GM21381 (cell line): ENCODE measurements around the gene ZNF630.
"Not testable (repeated sequence)": the region's sequence is repeated elsewhere in the genome, so short reads cannot be mapped to it uniquely, and the experiment has no call there.

Experiments
- ATAC-seq: cut with Tn5 transposase; IDR thresholded peaks from one replicate; pipeline ENCODE4 v1.9.1; 2021; ENCODE audit warnings: mild to moderate bottlenecking, moderate library complexity; ENCODE audit not compliant: unreplicated experiment

The ZNF630 gene

DNA sequence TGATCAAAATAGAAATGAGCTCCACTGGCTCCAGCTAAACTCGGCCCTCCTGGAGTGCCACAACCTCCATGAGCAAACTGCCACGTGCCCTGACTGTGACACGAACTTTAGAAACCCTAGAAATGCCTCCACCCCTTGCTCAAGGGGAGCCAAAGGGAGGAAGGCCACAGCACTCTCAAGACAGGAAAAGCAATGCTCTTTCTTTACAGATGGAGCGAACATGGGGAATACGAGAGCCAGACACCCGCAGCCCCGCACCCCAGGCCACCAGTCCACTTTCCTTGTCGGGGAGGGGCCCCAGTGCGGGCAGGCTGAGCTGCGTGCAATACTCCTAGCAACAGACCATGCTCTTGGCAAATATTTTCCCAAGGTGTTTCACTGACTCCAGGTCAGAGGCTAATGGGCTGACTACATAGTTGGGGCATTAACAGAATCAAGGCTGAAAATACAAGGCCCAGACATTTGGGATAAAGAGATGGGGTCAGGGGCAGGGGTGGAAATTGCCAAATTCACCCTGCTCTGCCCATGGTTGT lies 40.7 kb downstream of the ZNF630 start:
- ATAC-seq, result not testable (repeated sequence)

DNA sequence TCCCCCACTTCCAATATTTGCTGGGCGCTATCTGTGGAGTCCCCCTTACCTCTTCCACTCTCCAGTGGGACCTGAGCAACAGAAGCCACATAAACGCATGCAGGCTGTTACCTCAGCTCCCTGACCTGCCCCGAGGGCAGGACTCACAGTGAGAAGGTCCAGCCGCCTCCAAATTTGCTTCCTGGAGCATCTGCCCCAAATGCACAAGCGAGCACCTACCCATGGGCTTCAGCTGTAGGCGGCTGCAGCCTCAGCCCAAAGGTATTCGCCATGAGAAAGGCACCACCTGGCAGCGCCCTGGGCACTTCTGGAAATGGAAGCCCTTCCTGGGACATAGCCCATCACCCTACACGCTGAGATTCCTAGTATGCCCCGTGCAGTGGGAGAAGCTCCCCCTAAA lies 41.2 kb downstream of the ZNF630 start:
- no peak for ATAC-seq

DNA sequence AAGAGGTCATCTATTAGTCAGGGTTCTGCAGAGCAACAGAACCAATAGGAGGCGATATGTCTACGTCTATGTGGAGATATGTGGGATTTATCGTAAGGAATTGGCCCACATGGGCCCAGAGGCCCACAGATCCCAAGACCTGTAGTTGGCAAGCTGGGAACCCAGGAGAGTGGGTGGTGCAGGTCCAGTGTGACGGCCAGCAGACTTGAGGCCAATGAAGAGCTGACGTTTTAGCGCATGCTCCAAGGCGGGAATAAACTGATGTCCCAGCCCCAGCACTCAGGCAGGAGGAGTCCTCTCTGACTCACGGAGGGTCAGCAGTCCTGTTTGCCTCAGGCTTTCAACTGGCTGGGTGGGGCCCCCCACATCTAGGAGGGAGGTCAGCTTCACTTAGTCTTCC lies 43.3 kb downstream of the ZNF630 start:
- ATAC-seq, result no peak

DNA sequence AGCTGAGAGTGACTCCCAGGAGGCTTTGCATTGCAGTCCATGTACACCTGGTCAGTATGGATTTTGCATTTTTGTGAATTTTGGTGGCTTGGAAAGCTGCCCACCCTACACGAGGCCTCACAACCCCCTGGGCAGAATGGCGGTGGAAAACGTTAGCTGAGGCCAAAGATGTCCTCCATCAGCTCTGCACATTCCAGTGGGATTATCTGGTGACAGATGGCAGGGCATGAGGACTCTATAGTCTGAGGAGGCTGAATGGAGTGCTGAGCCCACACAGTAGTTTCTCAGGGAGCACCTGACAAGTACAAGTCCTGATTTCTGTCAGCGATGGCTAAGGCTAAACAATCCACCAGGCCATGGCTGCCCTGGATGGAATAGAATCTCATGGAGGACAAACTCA lies 43.9 kb downstream of the ZNF630 start:
- not testable (repeated sequence) for ATAC-seq

DNA sequence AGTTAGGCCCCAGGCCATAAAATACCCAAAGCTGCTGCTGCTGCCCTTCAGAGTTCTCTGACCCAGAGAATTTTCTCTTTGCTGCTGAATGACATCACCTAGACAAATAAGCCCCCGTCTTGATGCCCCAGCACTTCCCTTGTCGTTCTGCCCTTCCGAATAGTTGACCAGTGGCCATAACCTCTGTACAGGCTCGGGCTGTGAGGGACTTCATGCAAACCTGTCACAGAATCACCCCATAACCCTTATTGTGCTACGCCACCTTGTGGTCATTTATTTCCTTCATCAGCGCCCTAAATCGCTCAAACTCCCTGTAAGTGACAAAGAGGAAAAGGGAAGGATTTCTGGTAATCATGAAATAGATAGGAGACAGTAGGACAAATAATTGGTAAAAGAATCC lies 45.9 kb downstream of the ZNF630 start:
- no peak for ATAC-seq

DNA sequence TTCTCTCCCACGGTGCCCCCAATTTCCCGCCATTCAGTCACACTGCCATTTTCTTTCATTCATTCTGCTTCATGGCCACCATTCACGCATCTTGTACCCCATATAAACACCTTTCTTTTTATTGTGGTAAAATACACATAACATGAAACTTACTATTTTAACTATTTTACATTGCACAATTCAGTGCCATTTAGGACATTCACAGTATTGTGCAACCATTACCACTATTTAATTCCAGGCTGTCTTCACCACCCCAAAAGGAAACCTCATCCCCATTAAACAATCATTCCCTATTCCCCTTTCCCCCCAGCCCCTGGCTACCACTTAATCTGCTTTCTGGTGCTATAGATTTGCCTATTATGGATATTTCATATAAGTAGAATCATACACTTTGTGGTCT lies 48.7 kb downstream of the ZNF630 start:
- no peak for ATAC-seq

DNA sequence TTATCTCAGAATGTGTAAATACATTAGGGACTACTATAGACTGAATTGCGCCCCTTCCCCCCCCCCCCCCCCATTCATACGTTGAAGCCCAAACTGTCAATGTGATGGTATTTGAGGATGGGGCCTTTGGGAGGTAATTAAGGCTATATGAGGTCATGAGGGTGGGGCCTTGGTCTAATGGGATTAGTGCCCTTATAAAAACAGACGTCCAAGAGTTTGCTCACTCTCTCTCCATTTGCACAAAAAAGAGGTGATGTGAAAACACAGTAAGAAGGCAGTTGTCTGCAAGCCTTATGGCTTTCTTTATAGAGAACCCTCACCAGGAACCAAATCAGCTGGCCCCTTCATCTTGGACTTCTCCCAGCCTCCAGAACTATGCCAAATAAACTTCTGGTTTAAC lies 49.3 kb downstream of the ZNF630 start:
- ATAC-seq, result no peak

DNA sequence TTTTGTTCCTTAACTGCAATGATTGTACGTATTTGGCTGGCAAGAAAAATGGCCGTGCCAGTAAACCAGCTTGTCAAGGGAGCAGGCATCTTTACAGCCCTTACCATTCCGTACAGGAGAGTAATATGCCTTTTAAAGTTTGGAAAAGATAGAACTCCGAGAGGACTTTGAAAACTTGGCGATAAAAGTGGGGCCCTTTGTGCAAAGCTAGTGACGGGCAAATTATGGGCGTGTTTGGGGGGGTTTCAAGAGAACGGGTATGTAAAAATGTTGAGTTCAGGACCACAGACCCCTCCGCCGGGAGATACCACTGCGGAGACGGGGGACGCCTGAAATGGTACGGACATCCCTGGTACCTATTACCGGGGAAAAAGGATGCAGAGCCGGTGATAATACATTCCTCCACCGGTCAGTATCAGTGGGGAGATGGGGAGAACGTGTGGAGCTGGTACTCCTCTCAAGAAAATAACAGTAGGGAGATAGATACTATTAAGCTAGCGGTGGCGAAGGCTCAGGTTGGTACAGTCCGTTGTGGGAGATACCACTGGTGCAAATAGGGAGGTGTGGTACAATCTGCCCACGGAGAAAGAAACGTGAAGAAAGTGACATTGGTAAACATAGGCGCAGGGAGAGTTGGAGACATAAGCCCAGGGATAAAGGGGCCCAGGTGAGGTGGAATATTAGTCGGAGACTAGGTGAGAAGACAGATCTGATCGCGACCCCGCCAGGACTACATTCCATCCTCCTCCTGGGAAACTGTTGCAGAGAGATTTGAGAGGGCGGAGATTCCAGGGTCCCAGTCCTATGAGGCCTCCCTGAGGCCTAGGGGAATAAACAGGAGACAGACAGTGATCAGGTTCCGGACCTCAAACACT lies 50.2 kb downstream of the ZNF630 start:
- ATAC-seq, result no peak

DNA sequence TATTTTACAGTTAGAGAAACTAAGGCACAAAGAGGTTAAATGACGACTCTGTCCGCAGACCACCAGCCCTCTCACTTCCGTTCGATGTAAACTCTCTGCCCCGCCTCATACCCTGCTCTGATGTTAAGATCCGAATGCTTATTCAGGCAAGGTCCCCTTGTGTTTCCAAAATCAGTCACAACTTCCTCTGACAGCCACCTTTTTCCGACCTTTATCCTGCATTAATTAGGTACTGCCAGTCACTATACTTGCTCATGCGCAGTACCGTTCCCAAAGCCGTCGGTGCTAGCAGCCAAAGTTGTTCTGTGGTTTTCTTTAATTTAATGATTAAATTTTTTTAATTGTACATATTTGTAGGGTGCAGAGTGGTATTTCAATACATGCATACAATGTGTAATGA lies 51.0 kb downstream of the ZNF630 start:
- ATAC-seq, result not testable (repeated sequence)

DNA sequence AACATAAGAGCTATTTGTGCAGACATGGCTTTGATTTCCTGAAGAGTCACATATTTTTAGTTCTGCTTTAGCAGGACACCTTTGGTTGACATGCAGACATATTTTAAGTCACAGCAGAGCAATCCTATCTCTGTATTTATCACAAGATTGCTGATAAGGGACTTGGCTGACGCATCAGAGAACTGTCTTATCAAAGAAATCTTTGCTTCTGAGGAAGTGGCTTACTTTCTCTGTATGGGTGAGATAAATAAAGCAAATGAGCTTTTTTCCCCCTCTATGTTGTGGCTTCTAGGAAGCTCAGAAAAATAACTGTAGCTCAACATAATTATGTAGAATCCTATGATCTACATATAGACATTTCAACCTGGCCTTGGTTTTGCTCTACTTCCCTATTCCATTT lies 51.5 kb downstream of the ZNF630 start:
- not testable (repeated sequence) for ATAC-seq

DNA sequence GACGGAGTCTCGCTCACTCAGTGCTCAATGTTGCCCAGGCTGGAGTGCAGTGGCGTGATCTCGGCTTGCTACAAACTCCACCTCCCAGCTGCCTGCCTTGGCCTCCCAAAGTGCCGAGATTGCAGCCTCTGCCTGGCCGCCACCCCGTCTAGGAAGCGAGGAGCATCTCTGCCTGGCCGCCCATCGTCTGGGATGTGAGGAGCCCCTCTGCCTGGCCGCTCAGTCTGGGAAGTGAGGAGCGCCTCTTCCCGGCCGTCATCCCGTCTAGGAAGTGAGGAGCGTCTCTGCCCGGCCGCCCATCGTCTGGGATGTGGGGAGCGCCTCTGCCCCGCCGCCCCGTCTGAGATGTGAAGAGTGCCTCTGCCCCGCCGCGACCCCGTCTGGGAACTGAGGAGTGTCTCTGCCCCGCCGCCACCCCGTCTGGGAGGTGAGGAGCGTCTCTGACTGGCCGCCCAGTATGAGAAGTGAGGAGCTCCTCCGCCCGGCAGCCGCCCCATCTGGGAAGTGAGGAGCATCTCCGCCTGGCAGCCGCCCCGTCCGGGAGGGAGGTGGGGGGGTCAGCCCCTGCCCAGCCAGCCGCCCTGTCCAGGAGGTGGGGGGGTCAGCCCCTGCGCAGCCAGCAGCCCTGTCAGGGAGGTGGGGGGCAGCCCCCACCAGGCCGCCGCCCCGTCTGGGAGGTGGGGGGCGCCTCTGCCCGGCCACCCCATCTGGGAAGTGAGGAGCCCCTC lies 54.7 kb downstream of the ZNF630 start:
- not testable (repeated sequence) for ATAC-seq

DNA sequence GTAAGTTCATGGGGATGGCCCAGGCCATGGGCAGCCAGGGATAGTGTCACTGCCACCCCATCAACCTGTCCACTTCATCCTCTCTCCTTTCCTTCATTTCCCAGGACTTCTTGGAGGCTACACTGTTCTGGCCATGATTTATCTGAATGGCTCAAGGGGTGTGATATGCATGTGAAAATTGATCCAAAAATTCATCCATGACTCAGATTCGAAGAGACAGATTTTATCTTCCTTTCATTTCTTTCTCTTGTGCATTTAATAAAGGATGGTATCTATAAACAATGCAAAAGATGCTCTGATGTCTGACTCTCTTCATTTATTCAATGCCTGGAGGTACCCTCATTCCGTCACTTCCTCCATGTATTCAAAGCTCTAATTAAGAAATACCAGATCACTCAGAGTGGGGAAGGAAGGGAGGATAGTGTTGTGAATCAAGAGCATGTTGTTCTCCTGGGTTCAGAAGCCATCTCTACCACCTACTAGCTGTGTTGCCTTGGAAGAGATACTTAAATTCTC lies 61.9 kb downstream of the ZNF630 start:
- ATAC-seq, result not testable (repeated sequence)
